Skeletal muscle cell (primary cell): Measurements from ENCODE around the gene LRRC8E.
A peak's percentile ranks its signal among the peaks of the same experiment; 100 is the strongest.

ENCODE experiments used
- DNase-seq: peaks from one replicate; pipeline ENCODE4 v3.0.0-alpha.2; 2010; ENCODE audit warnings: low read depth
- H3K4me3 ChIP-seq: 2 replicates; pipeline ENCODE4 v1.5.1; 2011; ENCODE audit warnings: low read depth, mild to moderate bottlenecking, control low read depth, low read length, moderate library complexity

LRRC8E gene

GRCh38 chr19:7903244-7904073, 15.1 kb downstream of the LRRC8E start, which contains the start of gene MAP2K7:
Gene MAP2K7 (plus strand): TSS chr19:7903877. CDS start chr19:7903945, 68 bp downstream.
- peak within 1 kb of the TSS; percentile 85 for H3K4me3 ChIP-seq
- peak; percentile 93 for DNase-seq

DNA sequence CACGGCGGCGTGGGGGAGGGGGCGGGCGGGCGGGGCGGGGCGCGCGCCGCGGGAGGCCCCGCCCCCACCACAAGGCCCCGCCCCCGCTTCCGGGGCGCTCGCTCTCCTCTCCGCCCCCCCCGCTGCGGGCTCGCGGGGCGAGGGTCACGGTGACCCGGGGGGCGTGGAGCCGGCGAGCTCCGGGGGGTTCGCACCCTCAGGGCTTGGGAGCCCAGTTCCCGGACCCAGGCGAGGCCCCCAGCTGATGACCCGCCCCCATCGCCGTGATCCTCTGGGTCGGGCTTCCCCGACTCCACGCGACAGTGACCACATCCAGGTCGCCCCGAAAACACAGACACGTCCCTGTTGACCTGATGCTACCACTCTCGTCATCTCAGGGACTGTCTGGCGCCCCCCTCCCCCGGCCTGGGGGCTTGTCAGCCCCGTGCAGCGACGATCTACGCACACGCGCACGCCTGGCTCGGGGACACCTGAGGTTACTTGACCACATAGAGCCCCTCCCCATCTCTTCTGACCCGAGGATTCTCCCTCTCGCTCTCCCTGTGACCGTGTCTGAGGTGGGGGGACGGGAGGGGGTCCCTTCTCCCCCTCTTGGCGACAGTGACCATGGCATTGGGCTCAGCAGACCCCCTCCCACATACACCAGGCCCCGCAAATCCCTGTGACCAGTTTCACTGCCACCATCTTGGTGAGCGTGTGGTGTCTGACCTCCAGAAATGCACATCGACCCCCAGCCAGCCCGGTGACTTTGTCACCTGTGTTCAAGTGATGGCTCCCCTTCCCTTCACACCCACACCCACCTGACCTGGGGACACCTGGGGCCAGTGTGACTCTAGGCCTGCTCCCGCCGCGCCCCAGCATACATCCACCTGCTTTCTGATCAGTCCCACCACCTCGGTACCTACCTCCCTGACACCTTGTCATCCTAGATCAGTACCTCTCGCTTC, 16.0 kb downstream of the LRRC8E start:
- DNase-seq = no peak

DNA sequence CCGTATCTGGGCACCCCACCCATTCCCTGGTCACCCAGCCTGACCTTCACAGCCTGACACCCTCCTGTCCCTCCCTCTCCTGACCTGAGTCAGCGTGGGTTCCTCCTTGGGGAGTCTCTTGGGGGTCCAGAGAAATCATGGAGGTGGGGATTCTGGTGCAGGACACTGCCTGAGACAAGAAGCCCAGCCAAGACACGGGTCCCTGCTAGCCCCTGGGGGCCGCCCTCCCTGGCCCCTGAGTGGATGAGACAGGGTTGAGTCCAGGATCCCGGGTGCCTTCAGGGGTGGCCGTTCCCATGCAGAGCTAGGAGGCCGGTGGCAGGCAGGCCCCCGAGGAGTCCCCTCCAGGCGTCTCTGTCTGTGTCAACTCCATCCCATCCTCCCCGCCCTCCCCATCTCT, 17.0 kb downstream of the LRRC8E start:
- DNase-seq = no peak
- peak overlapping the region; percentile 85 for H3K4me3 ChIP-seq

More for the DNA sequence above, 16.0 kb downstream of the LRRC8E start:
- H3K4me3 ChIP-seq = peak overlapping the region; percentile 85

- H3K4me3 ChIP-seq = no peak overlapping the region
- DNase-seq = no peak
Observed at GRCh38 chr19:7905859-7906258, 17.5 kb downstream of the LRRC8E start.

DNA sequence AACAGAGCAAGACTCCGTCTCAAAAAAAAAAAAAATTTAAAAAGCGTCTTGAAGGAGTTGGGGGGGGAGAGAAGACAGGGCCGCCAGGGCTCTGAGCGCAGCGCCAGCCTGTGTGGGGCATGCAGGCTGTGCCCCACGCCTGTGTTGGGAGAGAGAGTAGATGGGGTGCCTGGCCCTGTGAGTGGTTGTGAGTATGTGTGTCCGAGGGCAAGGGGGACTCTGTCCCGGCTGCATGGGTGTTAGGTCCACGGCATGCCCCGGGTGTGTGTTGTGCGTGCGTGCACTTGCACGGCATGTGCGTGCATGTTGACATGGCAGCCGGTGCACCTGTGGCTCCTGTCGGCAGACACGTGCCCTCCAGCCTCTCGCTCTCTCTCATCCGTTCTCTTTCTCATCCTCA, 18.8 kb downstream of the LRRC8E start:
- H3K4me3 ChIP-seq = no peak overlapping the region
- DNase-seq = no peak

GRCh38 chr19:7907544-7907943, 19.2 kb downstream of the LRRC8E start:
- H3K4me3 ChIP-seq = no peak overlapping the region
- DNase-seq = no peak

DNA sequence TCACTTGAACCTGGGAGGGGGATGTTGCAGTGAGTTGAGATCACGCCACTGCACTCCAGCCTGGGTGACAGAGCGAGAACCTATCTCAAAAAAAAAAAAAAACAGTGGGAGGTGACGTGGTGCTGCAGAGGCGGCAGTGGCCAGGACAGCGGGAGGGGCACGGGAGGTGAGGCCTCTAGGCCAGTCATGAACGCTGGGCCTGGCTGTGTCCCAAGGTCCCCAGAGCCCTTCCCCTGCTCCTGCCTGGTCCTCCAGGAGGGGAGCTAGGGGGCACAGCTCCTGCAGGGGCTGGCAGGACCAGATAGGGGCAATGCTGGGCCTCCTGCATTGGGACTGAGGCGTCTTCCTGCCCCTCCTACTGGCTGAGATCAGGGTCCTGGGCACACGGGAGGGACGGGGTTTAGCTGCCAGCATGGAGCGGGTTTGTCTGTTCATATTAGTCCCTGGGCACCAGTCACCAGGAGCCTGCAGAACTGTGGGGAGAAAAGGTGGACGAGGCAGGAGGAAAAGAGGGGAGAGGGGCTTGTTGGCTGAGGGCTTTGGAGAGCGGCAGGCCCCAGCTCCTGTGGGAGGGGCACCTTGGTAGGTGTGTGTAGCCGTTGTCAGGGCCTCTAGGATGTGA, 19.9 kb downstream of the LRRC8E start:
- no peak overlapping the region for H3K4me3 ChIP-seq
- DNase-seq = no peak

DNA sequence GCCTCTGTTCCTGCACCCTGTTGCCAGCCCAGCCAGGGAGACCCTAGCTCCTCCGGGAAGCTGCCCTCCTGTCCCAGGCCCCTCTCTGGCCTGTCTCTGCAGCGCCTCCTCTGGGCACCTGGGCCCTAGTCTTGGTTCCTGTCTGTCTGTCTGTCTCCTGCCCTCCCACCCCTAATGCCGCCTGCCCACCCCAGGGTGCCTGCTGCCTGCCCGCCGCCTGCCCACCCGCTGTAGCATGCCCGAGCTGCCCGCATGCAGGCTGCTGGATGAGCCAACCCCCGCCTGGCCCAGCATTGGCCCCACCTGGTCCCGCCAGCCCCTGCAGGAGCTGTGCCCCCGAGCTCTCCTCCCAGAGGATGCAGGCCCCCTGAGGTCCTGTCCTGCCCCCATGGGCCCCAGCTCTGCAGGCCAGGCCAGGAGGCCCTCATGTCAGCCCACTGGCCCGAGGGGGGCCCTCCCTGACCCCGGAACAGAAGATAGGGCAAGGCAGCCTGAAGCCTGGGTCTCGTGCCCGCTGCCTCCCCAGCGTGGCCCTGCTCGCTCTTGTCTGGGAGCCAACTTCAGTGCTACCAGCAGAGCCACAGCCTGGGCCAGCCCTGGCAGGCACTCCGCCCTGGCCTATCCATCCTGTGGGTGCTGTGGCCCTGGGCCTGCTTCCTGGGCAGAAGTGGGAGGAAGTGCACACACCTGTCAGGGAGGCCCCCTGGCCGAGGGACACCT, 20.6 kb downstream of the LRRC8E start:
- no peak for DNase-seq
- H3K4me3 ChIP-seq = no peak overlapping the region

DNA sequence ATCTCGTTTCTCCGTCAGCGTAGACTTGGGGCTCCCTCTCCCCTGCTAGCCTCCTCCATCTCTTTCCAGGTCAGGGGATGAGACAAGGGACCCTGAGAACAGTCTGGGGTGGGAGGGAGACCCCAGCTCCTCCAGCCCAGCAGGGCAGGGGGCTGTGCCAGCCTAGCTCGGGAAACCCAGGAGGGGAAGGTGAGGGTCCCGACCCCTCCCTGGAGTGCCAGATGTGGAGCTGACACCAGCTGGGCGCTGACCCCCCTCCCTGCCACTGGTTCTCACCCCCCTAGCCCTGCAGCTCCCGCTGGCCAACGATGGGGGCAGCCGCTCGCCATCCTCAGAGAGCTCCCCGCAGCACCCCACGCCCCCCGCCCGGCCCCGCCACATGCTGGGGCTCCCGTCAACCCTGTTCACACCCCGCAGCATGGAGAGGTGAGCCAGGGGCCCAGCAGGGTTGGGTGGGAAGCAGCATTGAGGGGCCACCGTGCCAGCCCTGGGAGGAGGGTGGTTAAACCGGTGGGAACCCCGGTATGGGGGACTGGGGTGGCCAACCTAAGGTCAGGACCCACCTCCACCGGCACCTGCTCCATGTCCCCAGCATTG, 21.3 kb downstream of the LRRC8E start:
- no peak for DNase-seq
- H3K4me3 ChIP-seq = no peak overlapping the region

DNA sequence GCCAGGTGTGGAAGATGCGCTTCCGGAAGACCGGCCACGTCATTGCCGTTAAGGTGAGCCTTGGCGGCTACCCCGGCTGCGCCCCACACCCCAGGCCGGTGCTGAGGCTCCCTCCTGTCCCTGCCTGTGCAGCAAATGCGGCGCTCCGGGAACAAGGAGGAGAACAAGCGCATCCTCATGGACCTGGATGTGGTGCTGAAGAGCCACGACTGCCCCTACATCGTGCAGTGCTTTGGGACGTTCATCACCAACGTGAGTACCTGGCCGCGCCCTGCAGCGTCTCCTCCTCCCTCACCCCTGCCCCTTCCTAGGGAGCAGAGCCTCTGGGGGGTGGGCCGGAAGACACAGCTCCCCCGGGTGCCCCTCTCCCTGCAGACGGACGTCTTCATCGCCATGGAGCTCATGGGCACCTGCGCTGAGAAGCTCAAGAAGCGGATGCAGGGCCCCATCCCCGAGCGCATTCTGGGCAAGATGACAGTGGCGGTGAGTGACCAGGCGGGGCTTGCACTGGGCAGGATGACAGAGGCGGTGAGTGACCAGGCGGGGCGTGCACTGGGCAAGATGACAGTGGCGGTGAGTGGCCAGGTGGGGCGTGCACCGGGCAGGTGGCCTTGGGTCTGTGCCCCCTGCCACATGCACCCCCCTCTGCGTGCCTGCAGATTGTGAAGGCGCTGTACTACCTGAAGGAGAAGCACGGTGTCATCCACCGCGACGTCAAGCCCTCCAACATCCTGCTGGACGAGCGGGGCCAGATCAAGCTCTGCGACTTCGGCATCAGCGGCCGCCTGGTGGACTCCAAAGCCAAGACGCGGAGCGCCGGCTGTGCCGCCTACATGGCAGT, 22.2 kb downstream of the LRRC8E start:
- H3K4me3 ChIP-seq = no peak overlapping the region
- no peak for DNase-seq

GRCh38 chr19:7911508-7912143, 23.3 kb downstream of the LRRC8E start:
- no peak for DNase-seq
- H3K4me3 ChIP-seq = no peak overlapping the region

GRCh38 chr19:7912144-7912696, 23.9 kb downstream of the LRRC8E start:
- no peak overlapping the region for H3K4me3 ChIP-seq
- no peak for DNase-seq

DNA sequence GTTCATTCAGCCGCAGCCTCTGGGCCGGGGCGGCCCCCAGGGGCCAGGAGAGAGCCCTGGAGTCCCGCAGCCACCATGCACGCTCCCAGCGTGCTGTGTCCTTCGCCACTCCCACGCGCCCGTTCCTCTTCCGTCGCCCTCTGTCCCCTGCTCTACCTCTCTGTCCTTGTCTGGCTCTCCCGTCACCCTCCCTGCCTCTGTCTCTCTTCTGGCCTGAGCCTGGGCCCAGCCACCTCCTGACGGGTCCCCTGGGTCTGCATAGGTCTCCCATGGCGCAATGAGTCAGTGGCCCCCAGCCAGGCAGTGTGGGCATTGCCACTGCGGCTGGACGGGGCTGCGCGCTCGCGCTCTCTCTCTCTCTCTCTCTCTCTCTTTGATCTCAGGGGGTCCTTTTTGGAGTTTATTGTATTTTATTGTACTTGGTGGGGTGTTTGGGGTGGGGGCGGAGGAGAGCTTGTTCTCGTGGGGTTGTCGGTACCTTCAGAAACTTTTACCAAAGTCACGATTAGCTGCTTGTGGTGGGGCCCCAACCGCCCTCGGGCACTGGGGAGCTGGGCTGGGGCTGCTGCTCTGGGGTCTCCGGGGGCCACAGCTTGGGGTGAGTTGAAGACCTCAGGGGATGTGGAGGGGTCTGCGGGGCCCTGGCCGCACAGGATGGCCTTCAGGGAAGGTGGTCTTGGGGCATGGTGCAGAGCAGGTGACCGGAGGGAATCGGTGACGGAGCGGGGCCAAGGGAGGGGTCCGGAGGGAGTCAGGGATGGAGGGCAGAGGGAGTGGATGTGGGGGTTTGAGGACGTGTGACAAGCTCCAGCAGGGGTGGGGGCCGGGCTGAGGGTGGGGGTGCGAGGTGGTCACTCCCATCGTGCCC, 24.6 kb downstream of the LRRC8E start:
- no peak for DNase-seq
- H3K4me3 ChIP-seq = no peak overlapping the region

GRCh38 chr19:7913652-7914051, 25.3 kb downstream of the LRRC8E start:
- no peak overlapping the region for H3K4me3 ChIP-seq
- no peak for DNase-seq

DNA sequence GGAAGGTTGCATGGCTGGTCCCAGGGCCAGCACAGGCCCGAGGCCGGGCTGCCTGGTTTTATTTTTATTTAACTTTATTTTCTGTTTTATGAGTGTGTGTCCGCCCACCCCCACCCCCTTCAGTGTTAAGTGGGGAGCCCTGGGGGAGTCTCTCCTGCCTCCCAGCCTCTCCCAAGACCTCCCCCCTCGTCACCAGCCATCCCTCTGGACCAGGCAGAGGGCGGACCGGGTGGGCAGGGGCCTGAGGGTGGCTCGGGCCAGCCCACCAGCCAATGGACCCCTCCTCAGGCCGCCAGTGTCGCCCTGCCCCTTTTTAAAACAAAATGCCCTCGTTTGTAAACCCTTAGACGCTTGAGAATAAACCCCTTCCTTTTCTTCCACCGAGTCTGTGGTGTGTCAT, 25.8 kb downstream of the LRRC8E start:
- no peak for DNase-seq

GRCh38 chr19:7914598-7915045, 26.3 kb downstream of the LRRC8E start, which contains the start of gene TGFBR3L:
Gene TGFBR3L (plus strand): TSS chr19:7914830.
- DNase-seq = no peak
- peak within 1 kb of the TSS; percentile 51 for H3K4me3 ChIP-seq

More for the DNA sequence above, 25.8 kb downstream of the LRRC8E start:
- H3K4me3 ChIP-seq = no peak overlapping the region
